WI38 (cell line): ENCODE measurements around the gene OTOA.
A peak's percentile ranks its signal among the peaks of the same experiment; 100 is the strongest.
"Not testable (repeated sequence)": the region's sequence is repeated elsewhere in the genome, so short reads cannot be mapped to it uniquely, and the experiment has no call there.

Experiments
- H3K4me3 ChIP-seq: 2 replicates; pipeline ENCODE4 v1.5.1; 2011; ENCODE audit warnings: low read depth, mild to moderate bottlenecking, control low read depth, low read length
- CTCF ChIP-seq: IDR thresholded peaks from 2 replicates; pipeline ENCODE4 v1.5.1; 2012; ENCODE audit warnings: low read depth, mild to moderate bottlenecking, control low read depth, low read length

OTOA gene

GRCh38 chr16:21769284-21769683 lies 105.5 kb downstream of the OTOA start:
- H3K4me3 ChIP-seq = not testable (repeated sequence)

GRCh38 chr16:21770584-21770983 lies 106.8 kb downstream of the OTOA start:
- H3K4me3 ChIP-seq = not testable (repeated sequence)

- not testable (repeated sequence) for H3K4me3 ChIP-seq
These were observed 108.9 kb downstream of the OTOA start for GRCh38 chr16:21772547-21773206.

- H3K4me3 ChIP-seq = not testable (repeated sequence)
These were observed 109.4 kb downstream of the OTOA start for GRCh38 chr16:21773207-21773553.

GRCh38 chr16:21780525-21780924 lies 116.8 kb downstream of the OTOA start:
- not testable (repeated sequence) for H3K4me3 ChIP-seq

GRCh38 chr16:21790506-21790905 lies 126.7 kb downstream of the OTOA start:
- not testable (repeated sequence) for H3K4me3 ChIP-seq

- not testable (repeated sequence) for H3K4me3 ChIP-seq
These were observed 129.5 kb downstream of the OTOA start for GRCh38 chr16:21793310-21793709.

GRCh38 chr16:21798601-21799000 lies 134.8 kb downstream of the OTOA start:
- H3K4me3 ChIP-seq = not testable (repeated sequence)

GRCh38 chr16:21801538-21802374 lies 138.0 kb downstream of the OTOA start:
- 0 out of 2 replicates have a peak, but pooled peaks have one; percentile 18 for TF ChIP-seq CTCF
- not testable (repeated sequence) for H3K4me3 ChIP-seq

- H3K4me3 ChIP-seq = not testable (repeated sequence)
These were observed 138.6 kb downstream of the OTOA start for GRCh38 chr16:21802375-21802663.
